ES-I3 (cell line): ENCODE measurements around the gene OSBPL1A.

ENCODE experiments used
- H3K36me3 ChIP-seq: 2 replicates; pipeline ENCODE4 v1.6.1; 2013; ENCODE audit warnings: mild to moderate bottlenecking, low read length, control low read depth, moderate library complexity; ENCODE audit not compliant: insufficient read depth
- H3K4me1 ChIP-seq: 2 replicates; pipeline ENCODE4 v1.6.1; 2013; ENCODE audit warnings: mild to moderate bottlenecking, control low read depth, low read length; ENCODE audit not compliant: insufficient read depth
- H3K9ac ChIP-seq: 2 replicates; pipeline ENCODE4 v1.6.1; 2013; ENCODE audit warnings: low read depth, mild to moderate bottlenecking, low read length, moderate library complexity
- H3K9me3 ChIP-seq: 2 replicates; pipeline ENCODE4 v1.6.1; 2013; ENCODE audit warnings: mild to moderate bottlenecking, low read length, moderate library complexity; ENCODE audit not compliant: control insufficient read depth, insufficient read depth

OSBPL1A gene

DNA sequence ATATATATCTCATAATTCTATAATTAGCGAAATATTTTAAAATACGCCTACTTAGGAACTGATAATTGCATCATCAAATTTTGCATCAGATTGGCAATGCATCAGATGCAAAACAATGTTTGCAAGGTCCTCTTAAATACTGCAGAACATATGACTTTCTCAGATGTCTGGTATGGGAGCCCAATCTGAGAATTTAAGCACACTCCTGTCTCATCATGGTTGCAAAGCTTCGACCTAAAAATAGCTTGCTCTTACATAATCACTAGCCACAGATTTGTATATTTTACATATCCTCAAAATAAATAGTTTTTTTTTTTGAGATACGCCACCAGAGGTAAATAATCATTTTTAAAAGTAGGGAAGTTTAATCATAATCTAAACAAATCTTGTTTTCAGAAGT, 135.5 kb downstream of the OSBPL1A start:
- Histone ChIP-seq H3K4me1 (peaks cover 6% of the 10 kb centered on the region; the same call in 1 of the 2 replicates), H3K9me3 (no peaks in the 10 kb centered on the region; the same call in 1 of the 2 replicates), H3K9ac (no peak overlapping the region), H3K36me3 (no peaks in the 10 kb centered on the region)

DNA sequence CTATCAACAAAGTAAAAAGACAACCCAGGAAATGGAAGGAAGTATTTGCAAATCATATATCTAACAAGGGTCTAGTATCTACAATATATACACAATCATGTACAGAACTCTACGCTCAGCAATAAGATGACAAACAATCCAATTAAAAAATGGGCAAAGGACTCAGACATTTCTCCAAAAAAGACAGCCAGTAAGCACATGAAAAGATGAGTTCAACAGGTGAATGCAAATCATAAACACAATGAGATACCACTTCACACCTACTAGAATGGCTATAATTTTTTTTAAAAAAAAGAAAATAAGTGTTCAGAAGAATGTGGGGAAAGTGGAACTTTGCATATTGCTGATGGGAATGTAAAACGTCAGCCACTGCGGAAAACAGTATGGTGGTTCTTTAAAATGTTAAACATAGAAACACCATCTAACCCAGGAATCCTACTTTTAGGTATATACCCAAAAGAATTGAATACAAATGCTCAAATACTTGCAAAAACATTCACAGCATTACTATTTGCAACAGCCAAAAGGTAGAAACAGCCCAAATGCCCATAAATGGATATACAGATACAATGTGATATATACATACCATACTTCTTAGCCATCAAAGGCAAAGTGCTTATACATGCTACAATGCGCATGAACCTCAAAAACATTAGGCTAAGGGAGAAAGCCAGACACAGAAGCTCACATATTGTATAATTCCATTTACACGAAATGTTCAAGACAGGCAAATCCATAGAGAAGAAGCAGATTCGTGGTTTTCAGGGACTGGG, 137.6 kb downstream of the OSBPL1A start:
- no peaks in the 10 kb centered on the region for H3K4me1 ChIP-seq
- H3K9me3 ChIP-seq, result no peaks in the 10 kb centered on the region; the same call in 1 of the 2 replicates
- H3K36me3 ChIP-seq, result no peaks in the 10 kb centered on the region
- no peak overlapping the region for H3K9ac ChIP-seq

DNA sequence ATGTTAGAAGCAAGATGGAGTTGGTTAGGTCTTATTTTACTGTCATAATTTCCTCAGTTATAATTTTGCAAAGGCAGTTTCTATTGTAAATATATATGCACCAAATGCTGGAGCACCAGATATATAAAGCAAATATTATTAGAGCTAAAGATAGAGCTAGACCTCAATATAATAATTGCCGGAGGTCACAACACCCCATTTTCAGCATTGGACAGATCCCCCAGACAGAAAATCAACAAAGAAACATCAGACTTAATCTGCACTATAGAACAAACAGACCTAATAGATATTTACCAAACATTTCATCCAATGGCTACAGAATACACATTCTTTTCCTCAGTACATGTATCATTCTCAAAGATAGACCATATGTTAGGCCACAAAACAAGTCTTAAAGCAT, 143.6 kb downstream of the OSBPL1A start:
- no peaks in the 10 kb centered on the region; the same call in 1 of the 2 replicates for H3K9me3 ChIP-seq
- no peak overlapping the region for H3K9ac ChIP-seq
- peaks cover 4% of the 10 kb centered on the region; the same call in 1 of the 2 replicates for H3K4me1 ChIP-seq
- no peaks in the 10 kb centered on the region for H3K36me3 ChIP-seq

DNA sequence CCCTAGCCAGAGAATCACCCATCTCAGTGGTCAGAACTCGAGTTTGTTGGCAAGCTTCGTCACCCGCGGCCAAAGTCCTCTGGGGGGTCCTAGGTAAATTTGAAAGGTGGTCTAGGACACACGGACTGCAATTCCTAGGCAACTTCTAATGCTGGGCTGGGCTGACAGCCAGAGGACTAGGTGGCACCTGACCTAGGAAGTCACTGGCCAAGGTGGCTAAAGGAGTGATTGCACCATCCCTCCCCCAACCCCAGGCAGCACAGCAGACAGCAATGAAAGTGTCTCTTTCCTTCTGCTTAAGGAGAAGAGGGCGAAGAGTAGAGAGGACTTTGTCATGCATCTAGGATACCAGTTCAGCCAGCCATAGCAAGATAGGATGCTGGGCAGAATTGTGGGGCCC, 147.9 kb downstream of the OSBPL1A start:
- no peaks in the 10 kb centered on the region for H3K36me3 ChIP-seq
- peaks cover 4% of the 10 kb centered on the region; the same call in 1 of the 2 replicates for H3K4me1 ChIP-seq
- H3K9me3 ChIP-seq, result no peaks in the 10 kb centered on the region
- H3K9ac ChIP-seq, result no peak overlapping the region

DNA sequence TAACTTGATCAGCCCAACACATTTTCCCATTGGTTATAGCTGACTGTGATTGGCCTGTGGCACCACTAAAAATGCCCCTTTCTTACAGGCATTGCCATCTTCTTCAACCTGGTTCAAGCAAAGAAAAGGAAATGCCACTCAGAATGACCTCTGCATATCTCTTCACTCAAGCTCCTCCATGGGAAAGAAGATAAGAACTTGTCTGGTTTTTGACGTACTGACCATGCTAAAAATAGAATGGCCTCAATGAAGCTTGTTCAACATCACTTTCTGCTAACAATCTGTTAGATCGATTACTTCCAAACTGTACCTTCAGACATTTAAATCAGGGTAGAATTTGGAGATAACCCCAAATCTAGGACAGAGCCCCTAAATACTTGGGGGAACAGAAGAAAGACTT, 149.3 kb downstream of the OSBPL1A start:
- Histone ChIP-seq H3K9ac (no peak overlapping the region), H3K36me3 (no peaks in the 10 kb centered on the region), H3K9me3 (no peaks in the 10 kb centered on the region), H3K4me1 (no peaks in the 10 kb centered on the region; the same call in 1 of the 2 replicates)

DNA sequence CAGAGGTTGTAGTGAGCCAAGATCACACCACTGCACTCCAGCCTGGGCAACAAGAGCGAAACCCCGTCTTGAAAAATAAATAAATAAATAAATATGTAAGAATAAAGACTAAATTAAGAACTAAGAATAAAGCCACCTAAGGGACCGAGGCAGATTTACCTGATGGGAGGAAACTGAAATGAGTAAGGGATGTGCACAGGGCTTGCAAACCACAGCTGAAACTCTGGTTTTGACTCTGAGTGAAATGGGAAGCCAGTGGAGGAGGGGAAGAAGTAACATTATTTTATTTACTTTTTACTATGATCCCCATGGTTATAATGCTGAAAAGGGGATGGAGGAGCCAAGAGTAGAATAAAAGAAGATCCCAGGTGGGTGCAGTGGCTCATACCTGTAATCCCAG, 151.5 kb downstream of the OSBPL1A start:
- H3K9me3 ChIP-seq, result no peaks in the 10 kb centered on the region
- H3K36me3 ChIP-seq, result no peaks in the 10 kb centered on the region
- no peaks in the 10 kb centered on the region for H3K4me1 ChIP-seq
- no peak overlapping the region for H3K9ac ChIP-seq

DNA sequence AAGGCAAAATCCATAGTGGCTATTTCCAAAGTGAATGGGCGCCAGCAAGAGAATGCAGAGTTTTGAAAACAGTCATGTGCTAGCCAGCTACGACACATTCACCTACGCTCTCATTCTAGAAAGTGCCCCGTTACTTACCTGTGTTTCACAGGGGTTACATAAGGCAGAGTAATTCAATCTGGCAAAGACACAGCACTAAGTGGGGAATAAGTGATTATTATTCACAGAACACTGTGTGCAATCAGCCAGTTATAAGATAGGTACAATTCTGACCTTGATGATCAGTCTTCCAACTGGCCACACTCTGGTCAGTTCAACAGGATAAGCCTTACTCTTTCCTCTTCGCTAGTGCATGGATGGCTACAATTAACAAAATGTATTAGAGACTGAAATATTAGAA, 152.9 kb downstream of the OSBPL1A start:
- Histone ChIP-seq H3K36me3 (no peaks in the 10 kb centered on the region), H3K9me3 (no peaks in the 10 kb centered on the region), H3K9ac (no peak overlapping the region), H3K4me1 (no peaks in the 10 kb centered on the region)

DNA sequence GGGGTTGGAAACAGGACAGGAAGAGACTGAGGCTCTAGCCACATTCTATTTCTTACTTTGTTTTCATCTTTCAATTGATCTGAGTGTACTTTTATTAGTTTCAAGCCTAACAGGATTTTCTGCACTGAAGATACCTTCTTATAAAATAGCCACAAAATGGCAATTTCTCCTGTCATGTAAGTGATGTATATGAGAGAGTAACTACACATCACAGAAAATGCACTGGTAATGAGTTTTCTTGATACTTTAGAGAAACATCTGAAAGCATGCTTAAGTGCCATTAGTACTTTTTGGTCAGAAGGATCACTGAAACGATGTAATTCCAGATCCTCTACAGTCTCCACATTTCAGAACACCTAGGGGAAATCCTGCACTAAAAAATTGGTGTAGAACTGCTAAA, 153.9 kb downstream of the OSBPL1A start:
- Histone ChIP-seq H3K4me1 (no peaks in the 10 kb centered on the region), H3K9me3 (no peaks in the 10 kb centered on the region), H3K9ac (no peak overlapping the region), H3K36me3 (no peaks in the 10 kb centered on the region)

DNA sequence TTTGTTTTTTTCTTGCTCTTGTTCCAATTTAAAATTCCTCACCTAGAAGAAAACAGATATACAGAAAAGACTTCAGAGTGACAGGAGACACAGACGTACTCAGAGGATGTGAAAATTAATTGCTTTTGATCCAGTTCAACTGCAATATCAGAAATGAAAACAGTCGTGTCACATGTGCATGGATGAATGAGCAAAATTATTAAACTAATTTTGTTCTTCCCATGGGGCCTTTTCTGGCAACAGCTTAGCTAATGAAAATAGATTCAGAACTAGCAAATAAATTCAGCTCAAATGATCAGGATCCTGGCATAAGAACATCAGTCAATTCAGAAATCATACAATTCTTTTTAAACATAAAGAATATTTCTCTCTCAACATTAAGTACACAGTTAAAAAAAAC, 158.3 kb downstream of the OSBPL1A start:
- no peak overlapping the region for H3K9ac ChIP-seq
- no peaks in the 10 kb centered on the region for H3K9me3 ChIP-seq
- peaks cover 3% of the 10 kb centered on the region; the same call in 1 of the 2 replicates for H3K36me3 ChIP-seq

DNA sequence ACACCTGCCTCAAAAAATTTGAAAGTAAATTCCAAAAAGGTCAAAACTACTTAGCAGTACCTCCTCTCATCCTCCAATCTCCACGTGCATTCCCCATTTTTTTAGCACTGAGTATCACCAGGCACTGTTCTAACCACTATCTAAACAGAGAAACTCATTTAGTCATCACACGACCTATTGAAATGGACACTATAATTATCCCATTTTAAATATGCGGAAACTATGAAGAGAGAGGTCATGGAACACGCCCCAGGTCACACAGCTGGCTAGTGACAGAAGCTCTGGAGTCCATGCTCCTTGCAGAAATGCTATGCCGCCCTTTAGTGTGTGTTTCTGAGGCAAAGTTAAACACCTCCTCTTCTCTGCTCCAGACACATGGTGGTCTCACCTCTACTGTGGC, 159.2 kb downstream of the OSBPL1A start:
- Histone ChIP-seq H3K9ac (no peak overlapping the region), H3K36me3 (peaks cover 3% of the 10 kb centered on the region; the same call in 1 of the 2 replicates), H3K9me3 (no peaks in the 10 kb centered on the region), H3K4me1 (peaks cover 9% of the 10 kb centered on the region; the same call in 1 of the 2 replicates)

More for the DNA sequence above, 158.3 kb downstream of the OSBPL1A start:
- peaks cover 5% of the 10 kb centered on the region; the same call in 1 of the 2 replicates for H3K4me1 ChIP-seq

DNA sequence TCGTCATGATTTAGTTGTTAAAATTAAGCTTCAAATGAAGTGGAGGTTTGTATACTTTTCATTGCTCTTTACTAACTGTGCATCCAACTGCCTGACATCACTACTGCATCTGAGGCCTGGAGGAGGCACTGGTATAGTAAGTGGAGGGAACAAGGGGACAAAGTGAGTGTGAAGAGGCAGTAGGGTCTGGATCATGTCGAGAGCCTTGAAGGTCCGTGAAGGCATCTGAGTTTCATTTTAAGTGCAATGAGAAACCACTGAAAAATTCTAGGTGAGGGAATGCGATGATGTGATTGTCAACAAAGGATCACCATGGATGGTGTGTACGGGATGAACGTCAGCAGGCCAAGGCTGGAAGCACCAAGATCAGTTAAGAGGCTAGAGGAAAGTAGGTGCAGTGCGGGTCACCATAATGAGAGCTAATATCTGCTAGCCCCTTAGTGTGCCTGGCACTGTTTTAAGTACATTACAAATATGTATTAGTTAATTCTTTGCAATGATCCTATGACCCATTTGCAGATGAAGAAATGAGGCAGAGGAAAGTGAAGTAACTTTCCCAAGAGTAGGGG, 162.7 kb downstream of the OSBPL1A start:
- no peaks in the 10 kb centered on the region for H3K9me3 ChIP-seq
- no peak overlapping the region for H3K9ac ChIP-seq
- H3K36me3 ChIP-seq, result peaks cover 3% of the 10 kb centered on the region; the same call in 1 of the 2 replicates
- peaks cover 13% of the 10 kb centered on the region; the same call in 1 of the 2 replicates for H3K4me1 ChIP-seq

DNA sequence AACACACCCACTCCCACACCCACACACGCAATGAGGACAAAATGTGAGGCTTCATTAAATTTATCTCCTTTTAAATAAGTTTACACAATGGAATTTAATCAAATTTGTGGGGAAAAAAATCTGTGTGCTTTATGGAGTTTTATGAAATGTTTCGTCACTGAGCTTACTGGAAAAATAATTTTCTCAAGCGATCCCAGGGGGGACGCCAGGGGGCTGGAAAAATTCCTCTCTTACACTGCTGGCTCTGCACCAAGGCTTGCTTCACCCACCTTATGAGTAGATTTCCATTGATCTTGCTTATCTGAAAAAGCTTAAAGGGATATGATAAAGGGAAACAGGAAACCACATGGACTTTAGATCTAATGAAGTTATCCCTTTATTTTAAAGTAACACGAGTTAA, 163.3 kb downstream of the OSBPL1A start:
- H3K36me3 ChIP-seq, result peaks cover 3% of the 10 kb centered on the region; the same call in 1 of the 2 replicates
- peaks cover 13% of the 10 kb centered on the region; the same call in 1 of the 2 replicates for H3K4me1 ChIP-seq
- no peak overlapping the region for H3K9ac ChIP-seq
- H3K9me3 ChIP-seq, result no peaks in the 10 kb centered on the region

DNA sequence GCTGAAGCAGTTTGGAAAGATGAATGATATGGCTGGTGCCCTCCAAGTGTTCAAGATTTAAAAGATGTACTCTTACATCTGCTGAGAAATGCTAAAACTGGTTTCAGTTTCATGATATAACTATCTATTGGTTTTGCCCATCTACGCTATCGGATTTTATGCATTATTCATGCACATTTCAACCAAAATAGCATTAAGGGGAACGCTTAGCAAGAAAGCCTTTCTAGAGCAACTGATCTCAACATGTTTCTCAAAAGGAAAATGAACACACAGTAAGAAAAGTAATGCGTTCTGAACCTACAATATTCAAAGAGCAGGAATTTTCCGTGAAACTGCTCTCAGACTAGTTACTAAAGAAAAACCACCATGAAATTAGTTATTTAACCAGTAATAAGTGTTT, 164.8 kb downstream of the OSBPL1A start:
- H3K36me3 ChIP-seq, result no peaks in the 10 kb centered on the region
- peaks cover 13% of the 10 kb centered on the region; the same call in 1 of the 2 replicates for H3K4me1 ChIP-seq
- H3K9ac ChIP-seq, result no peak overlapping the region
- no peaks in the 10 kb centered on the region for H3K9me3 ChIP-seq

DNA sequence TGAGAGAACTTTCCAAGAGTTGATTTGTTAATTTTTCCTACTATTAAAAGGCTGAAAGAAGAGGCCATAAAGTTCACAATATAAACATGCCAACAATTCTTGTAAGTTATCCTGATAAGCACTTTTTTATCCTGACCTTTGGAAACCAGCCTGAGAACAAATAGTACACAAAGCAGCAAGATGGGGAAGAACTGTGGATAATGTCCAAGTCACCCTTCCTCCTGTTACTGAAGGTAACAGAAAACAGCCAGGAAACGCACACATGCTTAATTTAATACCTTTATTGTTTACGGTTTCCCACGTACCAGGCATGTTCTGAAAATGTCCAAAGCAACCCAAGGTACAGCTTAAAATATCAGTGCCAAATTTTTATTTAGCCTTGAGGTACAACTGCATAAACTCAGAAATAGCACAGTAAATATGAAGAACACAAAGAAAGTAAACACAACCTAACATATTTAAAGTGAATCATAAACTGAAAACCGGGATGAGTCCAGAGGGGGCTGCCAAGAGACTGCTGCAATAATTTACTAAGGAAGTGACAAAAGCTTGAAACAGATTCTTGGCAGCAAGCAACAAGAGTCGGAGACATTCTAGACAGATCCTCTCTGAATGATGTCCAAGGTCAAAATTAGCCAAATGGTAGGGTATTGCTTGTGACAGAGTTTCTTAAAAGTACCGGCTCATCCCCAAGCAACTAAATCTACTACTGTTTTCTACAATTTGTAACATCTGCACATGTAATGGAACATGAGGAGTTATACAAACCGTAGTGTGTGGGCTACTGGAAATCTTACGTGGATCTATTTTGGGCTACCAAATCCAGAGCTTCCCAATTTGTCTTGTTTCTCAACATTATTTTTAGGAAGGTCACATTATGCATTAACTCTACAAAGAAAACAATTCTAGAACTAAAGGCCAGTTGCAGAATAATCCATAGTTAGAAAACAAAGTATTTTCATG, 165.6 kb downstream of the OSBPL1A start:
- Histone ChIP-seq H3K9ac (no peak overlapping the region), H3K36me3 (no peaks in the 10 kb centered on the region; the same call in 1 of the 2 replicates)

More for the DNA sequence above, 165.6 kb downstream of the OSBPL1A start:
- H3K4me1 ChIP-seq, result peaks cover 13% of the 10 kb centered on the region; the same call in 1 of the 2 replicates
- H3K9me3 ChIP-seq, result no peaks in the 10 kb centered on the region
